ENCODE data around the gene SETDB2.

SETDB2 gene

GRCh38 chr13:49403996-49404702, 39.9 kb upstream of the SETDB2 start:
- TF ChIP-seq CTCF (IDR thresholded peaks at IDR 0.05; ENCODE audit: insufficient read depth, low read length, poor library complexity, severe bottlenecking) = no peak
- Histone ChIP-seq H3K36me3 (ENCODE audit: control insufficient read depth, insufficient read depth, low read length) (no peaks in the 10 kb centered on the region), H3K27me3 (replicated peaks; ENCODE audit: control insufficient read depth, insufficient read depth, low read length) (no peaks in the 10 kb centered on the region), H3K4me3 (replicated peaks; ENCODE audit: low read depth, low read length) (no peak overlapping the region)
- no peak for DNase-seq (ENCODE audit: extremely low read depth, insufficient read length)

GRCh38 chr13:49404703-49405020, 39.4 kb upstream of the SETDB2 start:
- no peaks in the 10 kb centered on the region for H3K36me3 ChIP-seq (ENCODE audit: control insufficient read depth, insufficient read depth, low read length)
- no peaks in the 10 kb centered on the region for H3K27me3 ChIP-seq (replicated peaks; ENCODE audit: control insufficient read depth, insufficient read depth, low read length)
- TF ChIP-seq CTCF (IDR thresholded peaks at IDR 0.05; ENCODE audit: insufficient read depth, low read length, poor library complexity, severe bottlenecking) = no peak
- H3K4me3 ChIP-seq (replicated peaks; ENCODE audit: low read depth, low read length) = no peak overlapping the region
- no peak for DNase-seq (ENCODE audit: extremely low read depth, insufficient read length)

GRCh38 chr13:49407068-49407467, 37.0 kb upstream of the SETDB2 start:
- Histone ChIP-seq H3K4me3 (replicated peaks; ENCODE audit: low read depth, low read length) (no peak overlapping the region), H3K36me3 (ENCODE audit: control insufficient read depth, insufficient read depth, low read length) (no peaks in the 10 kb centered on the region), H3K27me3 (replicated peaks; ENCODE audit: control insufficient read depth, insufficient read depth, low read length) (no peaks in the 10 kb centered on the region)
- DNase-seq (ENCODE audit: extremely low read depth, insufficient read length) = no peak
- no peak for TF ChIP-seq CTCF (IDR thresholded peaks at IDR 0.05; ENCODE audit: insufficient read depth, low read length, poor library complexity, severe bottlenecking)

- no peak for DNase-seq (ENCODE audit: extremely low read depth, insufficient read length)
- no peak for TF ChIP-seq CTCF (IDR thresholded peaks at IDR 0.05; ENCODE audit: insufficient read depth, low read length, poor library complexity, severe bottlenecking)
- Histone ChIP-seq H3K4me3 (replicated peaks; ENCODE audit: low read depth, low read length) (no peak overlapping the region), H3K36me3 (ENCODE audit: control insufficient read depth, insufficient read depth, low read length) (no peaks in the 10 kb centered on the region), H3K27me3 (replicated peaks; ENCODE audit: control insufficient read depth, insufficient read depth, low read length) (no peaks in the 10 kb centered on the region)
These were observed 36.1 kb upstream of the SETDB2 start for GRCh38 chr13:49407936-49408335.

GRCh38 chr13:49409008-49409407, 35.1 kb upstream of the SETDB2 start:
- no peaks in the 10 kb centered on the region for H3K36me3 ChIP-seq (ENCODE audit: control insufficient read depth, insufficient read depth, low read length)
- no peaks in the 10 kb centered on the region for H3K27me3 ChIP-seq (replicated peaks; ENCODE audit: control insufficient read depth, insufficient read depth, low read length)
- DNase-seq (ENCODE audit: extremely low read depth, insufficient read length) = no peak
- TF ChIP-seq CTCF (IDR thresholded peaks at IDR 0.05; ENCODE audit: insufficient read depth, low read length, poor library complexity, severe bottlenecking) = no peak
- H3K4me3 ChIP-seq (replicated peaks; ENCODE audit: low read depth, low read length) = no peak overlapping the region

GRCh38 chr13:49410006-49410405, 34.1 kb upstream of the SETDB2 start:
- H3K27me3 ChIP-seq (replicated peaks; ENCODE audit: control insufficient read depth, insufficient read depth, low read length) = no peaks in the 10 kb centered on the region
- no peak for DNase-seq (ENCODE audit: extremely low read depth, insufficient read length)
- TF ChIP-seq CTCF (IDR thresholded peaks at IDR 0.05; ENCODE audit: insufficient read depth, low read length, poor library complexity, severe bottlenecking) = no peak

More at GRCh38 chr13:49410006-49410405, 34.1 kb upstream of the SETDB2 start:
- Histone ChIP-seq H3K36me3 (ENCODE audit: control insufficient read depth, insufficient read depth, low read length) (no peaks in the 10 kb centered on the region), H3K4me3 (replicated peaks; ENCODE audit: low read depth, low read length) (no peak overlapping the region)
